Subcutaneous abdominal adipose tissue (tissue), 5 donors: ENCODE results near the gene LPCAT3.

Source experiments
- H3K27ac ChIP-seq: one replicate; pipeline ENCODE4 v1.7.0; 2013; ENCODE audit warnings: low read depth, mild to moderate bottlenecking, inconsistent platforms, low read length, moderate library complexity
- H3K27me3 ChIP-seq, 5 donors: one replicate each; pipeline ENCODE4 v1.7.0; 2013; ENCODE audit warnings: low read length in 5 of 5, inconsistent platforms in 1 of 5; ENCODE audit not compliant: control insufficient read depth in 5 of 5, insufficient read depth in 4 of 5
- H3K36me3 ChIP-seq, 5 donors: one replicate each; pipeline ENCODE4 v1.7.0; 2013; ENCODE audit warnings: low read length in 5 of 5; ENCODE audit not compliant: control insufficient read depth in 5 of 5, insufficient read depth in 5 of 5
- H3K4me1 ChIP-seq, 5 donors: one replicate each; pipeline ENCODE4 v1.7.0; 2013; ENCODE audit warnings: low read length in 5 of 5, mild to moderate bottlenecking in 3 of 5, moderate library complexity in 1 of 5; ENCODE audit not compliant: control insufficient read depth in 5 of 5, insufficient read depth in 5 of 5
- H3K4me3 ChIP-seq, 5 donors: one replicate each; pipeline ENCODE4 v1.7.0; 2013; ENCODE audit warnings: low read length in 5 of 5, low read depth in 1 of 5
- H3K9ac ChIP-seq, 5 donors: one replicate each; pipeline ENCODE4 v1.7.0; 2013; ENCODE audit warnings: low read length in 5 of 5, mild to moderate bottlenecking in 4 of 5, moderate library complexity in 3 of 5
- H3K9me3 ChIP-seq, 5 donors: one replicate each; pipeline ENCODE4 v1.7.0; 2013; ENCODE audit warnings: low read length in 5 of 5; ENCODE audit not compliant: control insufficient read depth in 5 of 5
- donor health status: healthy.
- donor health status: healthy.
- donor health status: healthy.
- donor health status: healthy.
- donor health status: healthy.

Gene LPCAT3, protein sequence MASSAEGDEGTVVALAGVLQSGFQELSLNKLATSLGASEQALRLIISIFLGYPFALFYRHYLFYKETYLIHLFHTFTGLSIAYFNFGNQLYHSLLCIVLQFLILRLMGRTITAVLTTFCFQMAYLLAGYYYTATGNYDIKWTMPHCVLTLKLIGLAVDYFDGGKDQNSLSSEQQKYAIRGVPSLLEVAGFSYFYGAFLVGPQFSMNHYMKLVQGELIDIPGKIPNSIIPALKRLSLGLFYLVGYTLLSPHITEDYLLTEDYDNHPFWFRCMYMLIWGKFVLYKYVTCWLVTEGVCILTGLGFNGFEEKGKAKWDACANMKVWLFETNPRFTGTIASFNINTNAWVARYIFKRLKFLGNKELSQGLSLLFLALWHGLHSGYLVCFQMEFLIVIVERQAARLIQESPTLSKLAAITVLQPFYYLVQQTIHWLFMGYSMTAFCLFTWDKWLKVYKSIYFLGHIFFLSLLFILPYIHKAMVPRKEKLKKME

GRCh38 chr12:7018350-7019042, at the start of gene LPCAT3:
Gene LPCAT3 (minus strand): TSS chr12:7018476. CDS start chr12:7018424, 52 bp downstream.
- H3K9ac ChIP-seq, result peak within 1 kb of the TSS; percentile 66 to 91 (median 89)
- peak within 1 kb of the TSS; percentile 91 for H3K27ac ChIP-seq
- H3K4me1 ChIP-seq, result peaks cover 5 to 33% (median 22%) of the 10 kb centered on the region in 5 donors
- no peaks in the 10 kb centered on the region for H3K9me3 ChIP-seq
- no peaks in the 10 kb centered on the region for H3K27me3 ChIP-seq
- H3K36me3 ChIP-seq, result peaks cover 0 to 10% (median 0%) of the 10 kb centered on the region in 5 donors
- peak within 1 kb of the TSS; percentile 84 to 92 (median 89) for H3K4me3 ChIP-seq

DNA sequence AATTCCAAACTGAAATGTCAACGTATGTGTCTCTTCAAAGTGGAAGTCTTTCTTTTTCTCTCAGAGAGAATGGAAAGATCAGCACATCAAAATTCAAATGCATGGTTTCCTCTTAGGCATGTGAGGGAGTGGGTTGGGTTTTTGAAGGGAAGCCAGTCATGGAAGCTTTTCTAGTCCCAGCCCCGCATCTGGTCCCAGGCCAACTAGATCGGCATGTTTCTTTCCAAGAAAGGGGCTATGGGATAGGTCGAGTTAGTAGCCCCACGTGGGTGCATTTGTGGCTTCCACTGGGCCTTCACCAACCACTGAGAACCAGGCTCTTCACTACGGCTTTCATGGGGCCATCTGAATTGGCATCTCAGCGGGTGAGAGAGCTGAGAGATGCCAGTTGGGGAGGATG, 48.8 kb upstream of the LPCAT3 start:
- Histone ChIP-seq H3K4me3 (no peak overlapping the region), H3K36me3 (peaks cover 22 to 44% (median 36%) of the 10 kb centered on the region in 5 donors), H3K27ac (no peak overlapping the region), H3K27me3 (no peaks in the 10 kb centered on the region), H3K4me1 (peaks cover 0 to 10% (median 4%) of the 10 kb centered on the region in 5 donors), H3K9me3 (no peaks in the 10 kb centered on the region), H3K9ac (no peak overlapping the region)

DNA sequence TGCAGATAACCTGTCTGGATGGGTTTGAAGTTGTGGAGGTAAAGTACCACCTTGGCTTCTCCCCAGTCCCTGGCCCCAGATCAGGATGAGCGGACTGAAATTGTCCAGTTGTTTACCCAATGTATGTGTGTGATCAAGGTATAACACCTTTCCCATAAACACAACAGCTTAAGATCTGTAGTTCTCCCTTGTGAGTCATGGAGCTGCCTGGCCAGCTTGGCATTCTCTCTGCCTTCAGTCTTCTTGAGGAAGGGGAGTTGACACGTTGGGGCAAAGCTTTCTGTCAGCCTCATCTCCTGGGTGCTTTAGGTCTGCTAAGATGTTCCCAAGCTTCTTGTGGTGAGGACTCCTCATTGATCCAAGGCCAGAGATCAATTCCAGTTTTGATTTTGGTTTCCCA, 48.3 kb upstream of the LPCAT3 start:
- Histone ChIP-seq H3K4me1 (peaks cover 0 to 13% (median 7%) of the 10 kb centered on the region in 5 donors), H3K27me3 (no peaks in the 10 kb centered on the region), H3K27ac (no peak overlapping the region), H3K9ac (no peak overlapping the region), H3K36me3 (peaks cover 22 to 44% (median 36%) of the 10 kb centered on the region in 5 donors), H3K4me3 (no peak overlapping the region), H3K9me3 (no peaks in the 10 kb centered on the region)

DNA sequence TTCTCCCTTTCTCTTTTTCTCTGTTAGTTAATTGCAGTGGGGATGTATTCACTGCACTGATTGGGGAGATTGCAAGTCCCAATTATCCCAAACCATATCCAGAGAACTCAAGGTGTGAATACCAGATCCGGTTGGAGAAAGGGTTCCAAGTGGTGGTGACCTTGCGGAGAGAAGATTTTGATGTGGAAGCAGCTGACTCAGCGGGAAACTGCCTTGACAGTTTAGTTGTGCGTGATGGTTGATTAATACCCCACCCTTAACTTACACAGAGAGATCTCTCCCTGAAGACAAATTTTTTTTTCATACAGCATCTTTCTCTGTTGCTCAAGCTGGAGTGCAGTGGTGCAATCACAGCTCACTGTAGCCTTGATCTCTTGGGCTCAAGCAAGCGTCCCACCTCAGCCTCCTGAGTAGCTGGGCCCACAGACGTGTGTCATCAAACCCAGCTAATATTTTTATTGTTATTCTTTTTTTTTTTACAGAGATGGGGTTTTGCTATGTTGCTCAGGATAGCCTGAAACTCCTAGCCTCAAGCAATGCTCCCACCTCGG, 46.9 kb upstream of the LPCAT3 start:
- Histone ChIP-seq H3K9me3 (no peaks in the 10 kb centered on the region), H3K36me3 (peaks cover 18 to 37% (median 30%) of the 10 kb centered on the region in 5 donors), H3K9ac (no peak overlapping the region), H3K27ac (no peak overlapping the region), H3K27me3 (no peaks in the 10 kb centered on the region), H3K4me1 (peaks cover 6 to 26% (median 16%) of the 10 kb centered on the region in 5 donors), H3K4me3 (no peak overlapping the region)

- Histone ChIP-seq H3K27me3 (no peaks in the 10 kb centered on the region), H3K9ac (no peak overlapping the region), H3K36me3 (peaks cover 14 to 31% (median 24%) of the 10 kb centered on the region in 5 donors), H3K4me3 (no peak overlapping the region), H3K27ac (no peak overlapping the region), H3K4me1 (peaks cover 7 to 31% (median 21%) of the 10 kb centered on the region in 5 donors), H3K9me3 (no peaks in the 10 kb centered on the region)
Observed at GRCh38 chr12:7064516-7064915, 46.2 kb upstream of the LPCAT3 start.

- peak overlapping the region; percentile 85 for H3K27ac ChIP-seq
- no peaks in the 10 kb centered on the region for H3K27me3 ChIP-seq
- peaks cover 2 to 18% (median 9%) of the 10 kb centered on the region in 5 donors for H3K36me3 ChIP-seq
- peak overlapping the region; percentile 56 to 80 (median 62) for H3K4me3 ChIP-seq
- peaks cover 7 to 46% (median 25%) of the 10 kb centered on the region in 5 donors for H3K4me1 ChIP-seq
- H3K9me3 ChIP-seq, result no peaks in the 10 kb centered on the region
- H3K9ac ChIP-seq, result peak overlapping the region in 3 of 5 donors; percentile 50 to 80 (median 72)
Observed at GRCh38 chr12:7061596-7061995, 43.3 kb upstream of the LPCAT3 start.

- peak overlapping the region; percentile 56 to 80 (median 62) for H3K4me3 ChIP-seq
- H3K36me3 ChIP-seq, result peaks cover 2 to 14% (median 5%) of the 10 kb centered on the region in 5 donors
- H3K4me1 ChIP-seq, result peaks cover 7 to 46% (median 25%) of the 10 kb centered on the region in 5 donors
- no peaks in the 10 kb centered on the region for H3K9me3 ChIP-seq
- H3K9ac ChIP-seq, result peak overlapping the region; percentile 50 to 80 (median 64)
- no peaks in the 10 kb centered on the region for H3K27me3 ChIP-seq
- H3K27ac ChIP-seq, result peak overlapping the region; percentile 85
Observed at GRCh38 chr12:7061138-7061537, 42.9 kb upstream of the LPCAT3 start.

DNA sequence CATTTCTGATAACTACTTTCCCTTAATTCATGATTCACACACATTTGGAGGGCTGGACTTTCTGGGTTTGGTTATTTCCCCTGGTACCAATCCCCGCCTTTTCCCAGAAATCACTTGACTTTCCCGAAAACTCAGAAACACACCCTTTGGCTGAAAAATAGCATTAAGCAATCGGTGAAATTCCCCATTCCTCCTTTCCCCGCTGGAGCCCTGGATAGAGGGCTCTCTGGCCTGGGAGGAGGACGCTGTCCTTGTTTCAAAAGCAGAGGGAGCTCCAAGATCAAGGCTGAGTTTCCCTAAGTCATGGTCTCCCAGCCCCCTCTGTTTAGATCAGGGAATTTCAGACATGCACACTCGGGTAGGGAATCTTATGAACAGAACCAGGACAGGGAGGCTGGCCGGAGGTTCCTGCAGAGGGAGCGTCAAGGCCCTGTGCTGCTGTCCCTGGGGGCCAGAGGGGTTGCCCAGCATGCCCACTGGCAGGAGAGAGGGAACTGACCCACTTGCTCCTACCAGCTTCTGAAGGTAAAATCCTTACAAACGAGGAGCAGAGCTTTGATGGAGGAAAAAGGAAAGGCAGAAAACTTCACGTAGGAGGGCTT, 42.2 kb upstream of the LPCAT3 start, which contains the start of gene C1S:
Gene C1S, plus strand, starts transcription at position 366 of the 602 bp plus-strand sequence. CDS start 1,195 bp downstream, outside the sequence.
- Histone ChIP-seq H3K4me1 (peaks cover 7 to 46% (median 25%) of the 10 kb centered on the region in 5 donors), H3K36me3 (peaks cover 0 to 11% (median 2%) of the 10 kb centered on the region in 5 donors), H3K4me3 (peak within 1 kb of the TSS; percentile 56 to 80 (median 62)), H3K27me3 (no peaks in the 10 kb centered on the region), H3K9me3 (no peaks in the 10 kb centered on the region), H3K9ac (peak within 1 kb of the TSS; percentile 50 to 80 (median 64)), H3K27ac (peak within 1 kb of the TSS; percentile 85)

GRCh38 chr12:7059780-7060179, 41.5 kb upstream of the LPCAT3 start:
- H3K9ac ChIP-seq, result peak overlapping the region in 1 of 5 donors; percentile 6

More at GRCh38 chr12:7059780-7060179, 41.5 kb upstream of the LPCAT3 start:
- Histone ChIP-seq H3K36me3 (peaks cover 0 to 8% (median 2%) of the 10 kb centered on the region in 5 donors), H3K27ac (peak overlapping the region; percentile 85), H3K27me3 (no peaks in the 10 kb centered on the region), H3K4me1 (peaks cover 7 to 46% (median 25%) of the 10 kb centered on the region in 5 donors), H3K4me3 (peak overlapping the region in 1 of 5 donors; percentile 24), H3K9me3 (no peaks in the 10 kb centered on the region)
